Neutrophil (primary cell): Measurements from ENCODE around the gene PKP4.

Source experiments
- H3K27ac ChIP-seq: fragments of 200-600 bp; sonication (generic); 2 replicates; pipeline ENCODE4 v1.5.1; 2016; ENCODE audit warnings: mild to moderate bottlenecking, moderate library complexity
- H3K27me3 ChIP-seq: fragments of 200-600 bp; sonication (generic); 2 replicates; pipeline ENCODE4 v1.6.0; 2016; ENCODE audit warnings: mild to moderate bottlenecking
- H3K36me3 ChIP-seq: fragments of 200-600 bp; sonication (generic); 2 replicates; pipeline ENCODE4 v1.5.1; 2017
- H3K4me1 ChIP-seq, 2 experiments: fragments of 200-600 bp in 1 of 2; sonication (generic) in 1 of 2; 1 replicate in 1 of 2; 2 replicates in 1 of 2; pipeline versions ENCODE4 v1.5.1 to v1.6.1; 2013 to 2016; ENCODE audit warnings: low read depth in 1 of 2, low read length in 1 of 2, mild to moderate bottlenecking in 1 of 2, moderate library complexity in 1 of 2; ENCODE audit not compliant: control insufficient read depth in 1 of 2, insufficient read depth in 1 of 2
- H3K4me3 ChIP-seq, 2 experiments: fragments of 200-600 bp in 1 of 2; sonication (generic) in 1 of 2; 1 replicate in 1 of 2; 2 replicates in 1 of 2; pipeline ENCODE4 v1.5.1; 2013 to 2016; ENCODE audit warnings: low read depth in 1 of 2, low read length in 1 of 2, mild to moderate bottlenecking in 1 of 2, moderate library complexity in 1 of 2
- H3K9me3 ChIP-seq: fragments of 200-600 bp; sonication (generic); 2 replicates; pipeline ENCODE4 v1.5.1; 2016
- TF ChIP-seq, protein P1 (sequence below): fragments of 200-600 bp; sonication (generic); IDR thresholded peaks from 2 replicates; pipeline ENCODE4 v1.5.1; 2016; ENCODE audit warnings: antibody characterized with exemption

Gene PKP4

GRCh38 chr2:158616480-158617000 lies 159.8 kb downstream of the PKP4 start:
- no peak overlapping the region for H3K27ac ChIP-seq
- TF ChIP-seq, protein P1, sequence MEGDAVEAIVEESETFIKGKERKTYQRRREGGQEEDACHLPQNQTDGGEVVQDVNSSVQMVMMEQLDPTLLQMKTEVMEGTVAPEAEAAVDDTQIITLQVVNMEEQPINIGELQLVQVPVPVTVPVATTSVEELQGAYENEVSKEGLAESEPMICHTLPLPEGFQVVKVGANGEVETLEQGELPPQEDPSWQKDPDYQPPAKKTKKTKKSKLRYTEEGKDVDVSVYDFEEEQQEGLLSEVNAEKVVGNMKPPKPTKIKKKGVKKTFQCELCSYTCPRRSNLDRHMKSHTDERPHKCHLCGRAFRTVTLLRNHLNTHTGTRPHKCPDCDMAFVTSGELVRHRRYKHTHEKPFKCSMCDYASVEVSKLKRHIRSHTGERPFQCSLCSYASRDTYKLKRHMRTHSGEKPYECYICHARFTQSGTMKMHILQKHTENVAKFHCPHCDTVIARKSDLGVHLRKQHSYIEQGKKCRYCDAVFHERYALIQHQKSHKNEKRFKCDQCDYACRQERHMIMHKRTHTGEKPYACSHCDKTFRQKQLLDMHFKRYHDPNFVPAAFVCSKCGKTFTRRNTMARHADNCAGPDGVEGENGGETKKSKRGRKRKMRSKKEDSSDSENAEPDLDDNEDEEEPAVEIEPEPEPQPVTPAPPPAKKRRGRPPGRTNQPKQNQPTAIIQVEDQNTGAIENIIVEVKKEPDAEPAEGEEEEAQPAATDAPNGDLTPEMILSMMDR, result no peak
- no peak overlapping the region for H3K4me3 ChIP-seq

GRCh38 chr2:158618891-158619490 lies 162.2 kb downstream of the PKP4 start:
- peaks cover 7% of the 10 kb centered on the region in 2 experiments for H3K4me1 ChIP-seq
- no peak overlapping the region for H3K4me3 ChIP-seq
- TF ChIP-seq, protein P1, result no peak
- no peaks in the 10 kb centered on the region for H3K9me3 ChIP-seq
- H3K27me3 ChIP-seq, result no peaks in the 10 kb centered on the region
- peaks cover 31% of the 10 kb centered on the region for H3K36me3 ChIP-seq
- peak overlapping the region; percentile 42 for H3K27ac ChIP-seq

More at GRCh38 chr2:158616480-158617000, 159.8 kb downstream of the PKP4 start:
- H3K27me3 ChIP-seq, result no peaks in the 10 kb centered on the region
- peaks cover 7% of the 10 kb centered on the region for H3K36me3 ChIP-seq
- H3K4me1 ChIP-seq, result peaks cover 7% of the 10 kb centered on the region in 2 experiments
- H3K9me3 ChIP-seq, result no peaks in the 10 kb centered on the region

DNA sequence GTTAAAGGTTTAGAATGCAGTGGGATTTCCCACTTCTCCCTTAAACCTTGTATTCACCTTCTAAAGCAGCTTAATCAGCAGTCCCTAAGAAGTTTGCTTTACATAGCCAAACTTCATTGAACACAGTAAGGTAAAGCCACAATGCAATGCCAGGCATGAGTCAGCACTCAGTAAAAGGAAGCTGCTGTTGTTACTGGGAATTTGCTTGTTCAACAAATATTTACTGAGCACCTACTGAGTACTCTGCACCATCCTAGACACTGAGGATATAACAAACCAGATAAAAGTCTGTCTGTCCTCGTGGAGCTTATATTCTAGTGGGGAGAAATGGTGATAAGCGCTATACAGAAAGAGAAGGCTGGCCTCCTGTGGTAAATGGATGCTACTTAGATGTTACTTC lies 162.7 kb downstream of the PKP4 start:
- TF ChIP-seq, protein P1, result no peak
- Histone ChIP-seq H3K4me1 (peaks cover 7% of the 10 kb centered on the region in 2 experiments), H3K36me3 (peaks cover 36% of the 10 kb centered on the region), H3K4me3 (no peak overlapping the region), H3K9me3 (no peaks in the 10 kb centered on the region), H3K27ac (peak overlapping the region; percentile 42), H3K27me3 (no peaks in the 10 kb centered on the region)

GRCh38 chr2:158620656-158621055 lies 163.9 kb downstream of the PKP4 start:
- peaks cover 46% of the 10 kb centered on the region for H3K36me3 ChIP-seq
- no peak overlapping the region for H3K27ac ChIP-seq

DNA sequence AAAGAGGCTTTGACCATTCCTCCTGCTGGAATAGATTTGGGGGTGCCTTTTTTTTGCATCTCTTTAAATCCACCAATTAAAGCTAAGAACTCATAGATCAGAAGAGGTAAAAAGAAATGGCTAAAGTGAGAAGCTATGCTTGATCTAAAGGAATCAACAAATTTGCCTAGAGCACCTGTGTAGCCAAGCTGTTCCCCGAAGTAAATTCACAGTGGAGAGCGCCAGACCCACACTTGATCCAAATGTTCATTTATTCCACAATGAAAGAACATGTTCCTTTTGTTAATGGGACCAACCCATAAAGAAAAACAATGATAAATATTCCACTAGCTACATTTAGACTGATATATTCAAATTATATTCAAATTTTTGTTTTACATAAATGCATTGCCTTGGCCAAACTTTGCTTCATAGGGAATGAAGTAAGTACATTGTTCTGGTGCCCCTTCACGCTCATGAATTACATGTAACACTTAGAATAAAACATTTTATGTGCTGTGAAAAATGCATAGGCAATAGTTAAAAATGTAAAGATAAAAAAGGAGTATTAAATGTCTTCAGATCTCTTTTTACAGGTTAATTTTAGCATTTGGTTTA lies 167.4 kb downstream of the PKP4 start:
- no peak overlapping the region for H3K27ac ChIP-seq
- no peaks in the 10 kb centered on the region for H3K9me3 ChIP-seq
- peaks cover 62% of the 10 kb centered on the region for H3K36me3 ChIP-seq
- H3K27me3 ChIP-seq, result no peaks in the 10 kb centered on the region
- H3K4me3 ChIP-seq, result no peak overlapping the region
- peaks cover 6 to 7% of the 10 kb centered on the region in 2 experiments for H3K4me1 ChIP-seq
- TF ChIP-seq, protein P1, result no peak

More at GRCh38 chr2:158620656-158621055, 163.9 kb downstream of the PKP4 start:
- Histone ChIP-seq H3K9me3 (no peaks in the 10 kb centered on the region), H3K4me3 (no peak overlapping the region), H3K4me1 (peaks cover 7% of the 10 kb centered on the region in 2 experiments), H3K27me3 (no peaks in the 10 kb centered on the region)
- TF ChIP-seq, protein P1, result no peak
